ENCODE results near the gene ANKRD10.
A peak's percentile ranks its signal among the peaks of the same experiment; 100 is the strongest.
"Not testable (repeated sequence)": the region's sequence is repeated elsewhere in the genome, so short reads cannot be mapped to it uniquely, and the experiment has no call there.

The ANKRD10 gene

GRCh38 chr13:110949628-110950027 lies 34.8 kb upstream of the ANKRD10 start:
- DNase-seq (ENCODE audit: extremely low read depth, low read depth), result no peak
- TF ChIP-seq CTCF (IDR thresholded peaks at IDR 0.05; ENCODE audit: low read depth, low read length), result no peak

GRCh38 chr13:110949116-110949515 lies 34.2 kb upstream of the ANKRD10 start:
- no peak for DNase-seq (ENCODE audit: extremely low read depth, low read depth)
- no peak for TF ChIP-seq CTCF (IDR thresholded peaks at IDR 0.05; ENCODE audit: low read depth, low read length)

- DNase-seq (ENCODE audit: extremely low read depth, low read depth), result not testable (repeated sequence)
These were observed 32.5 kb upstream of the ANKRD10 start for GRCh38 chr13:110947338-110947737.

- no peak for DNase-seq (ENCODE audit: extremely low read depth, low read depth)
- TF ChIP-seq CTCF (IDR thresholded peaks at IDR 0.05; ENCODE audit: low read depth, low read length), result no peak
These were observed 31.2 kb upstream of the ANKRD10 start for GRCh38 chr13:110945928-110946570.

- no peak for TF ChIP-seq CTCF (IDR thresholded peaks at IDR 0.05; ENCODE audit: low read depth, low read length)
- no peak for DNase-seq (ENCODE audit: extremely low read depth, low read depth)
These were observed 30.4 kb upstream of the ANKRD10 start for GRCh38 chr13:110944968-110945927.

GRCh38 chr13:110944121-110944967 lies 29.5 kb upstream of the ANKRD10 start:
- peak; percentile 83 for TF ChIP-seq CTCF (IDR thresholded peaks at IDR 0.05; ENCODE audit: low read depth, low read length)
- DNase-seq (ENCODE audit: extremely low read depth, low read depth), result no peak

GRCh38 chr13:110942248-110942981 lies 27.5 kb upstream of the ANKRD10 start:
- no peak for DNase-seq (ENCODE audit: extremely low read depth, low read depth)

More at GRCh38 chr13:110942248-110942981, 27.5 kb upstream of the ANKRD10 start:
- no peak for TF ChIP-seq CTCF (IDR thresholded peaks at IDR 0.05; ENCODE audit: low read depth, low read length)

Data from AG09319 (cell line).